ENCODE results near the gene TRIM44. TPM values are rescaled to one million over a fixed set of nuclear protein-coding genes. Genes with fewer than 3 reads are reported as not detected.
"Not testable (repeated sequence)": the region's sequence is repeated elsewhere in the genome, so short reads cannot be mapped to it uniquely, and the experiment has no call there.

Gene TRIM44
- total and polyA plus RNA-seq, 10 of the 15 experiments (the other 5 are each of a cell fraction or from before 2014, with no cell fraction given): 6.7 to 93.0 (median 27.6) TPM

GRCh38 chr11:35667257-35667656 is 4.7 kb downstream of the TRIM44 start:
- H3K4me3 ChIP-seq: no peak overlapping the region
- ChIA-PET POLR2A (no interaction called here), RAD21 (ENCODE audit: unreplicated experiment) (no interaction called here), SMC1A (ENCODE audit: uncharacterized antibody, unreplicated experiment) (no interaction called here), CTCF (interaction anchor here (1.1 kb wide), 1 partner anchor 9 kb away, joined by 5 read pairs; no protein-coding TSS in a partner anchor)
- WGBS (ENCODE audit: insufficient coverage, insufficient replicate concordance, low lambda C conversion rate, missing lambda C conversion rate): 95% methylated on average over 1 of the region's 1 CpG
- DNase-seq (ENCODE audit: low read depth, low spot score): no peak
- no peak overlapping the region for H3K27ac ChIP-seq (ENCODE audit: control insufficient read depth, insufficient read depth)
- no TSS peak for BruUV-seq (replicated peaks)
- no peak for FAIRE-seq
- H4K20me1 ChIP-seq (ENCODE audit: control insufficient read depth, insufficient read depth): no peaks in the 10 kb centered on the region; the same call in 1 of the 2 replicates
- H3K36me3 ChIP-seq (ENCODE audit: control insufficient read depth in 2 of 2, insufficient read depth in 2 of 2, low read length in 1 of 2): no peaks in the 10 kb centered on the region
- H2AFZ ChIP-seq (ENCODE audit: control insufficient read depth, low read depth, low read length): no peak overlapping the region
- H3K4me1 ChIP-seq (ENCODE audit: control insufficient read depth, insufficient read depth, low read length): peaks cover 7% of the 10 kb centered on the region
- peaks cover 73% of the 10 kb centered on the region for H3K79me2 ChIP-seq (ENCODE audit: control insufficient read depth, insufficient read depth, low read length)
- intact Hi-C loops (cut with micrococcal nuclease; ENCODE audit: unreplicated experiment) (no loop called here), in situ Hi-C loops (cut with MboI) (no loop called here)
- no peak overlapping the region for H3K9ac ChIP-seq (ENCODE audit: control insufficient read depth, insufficient read depth, low read length)
- no peak for ATAC-seq
- TF ChIP-seq CBX5 (IDR thresholded peaks at IDR 0.05; ENCODE audit: low read depth): no peak
- no peak for TF ChIP-seq SIN3A (IDR thresholded peaks at IDR 0.05; ENCODE audit: low read depth, low read length)
- TF ChIP-seq TCF12 (IDR thresholded peaks at IDR 0.05; ENCODE audit: low read depth, low read length): no peak
- TF ChIP-seq EZH2 (IDR thresholded peaks at IDR 0.05; ENCODE audit: borderline replicate concordance, control insufficient read depth, low read depth, low read length): no peak
- no peak for TF ChIP-seq IRF3 (IDR thresholded peaks at IDR 0.05)
- no peak for TF ChIP-seq EED (IDR thresholded peaks at IDR 0.05; ENCODE audit: low read depth)
- no peak for TF ChIP-seq ZBTB33 (IDR thresholded peaks at IDR 0.05)
- TF ChIP-seq NFYB (IDR thresholded peaks at IDR 0.05; ENCODE audit: insufficient read depth, low read depth, low read length): no peak
- TF ChIP-seq ATF3 (IDR thresholded peaks at IDR 0.05; ENCODE audit: borderline replicate concordance, extremely low read depth, low read depth, low read length): no peak
- no peak overlapping the region for H3K4me2 ChIP-seq (ENCODE audit: control insufficient read depth, insufficient read depth)
- no peaks in the 10 kb centered on the region for H3K27me3 ChIP-seq (replicated peaks in 1 of 2; ENCODE audit: control insufficient read depth in 2 of 2, insufficient read depth in 2 of 2, low read length in 1 of 2)
- H3K9me3 ChIP-seq (replicated peaks; ENCODE audit: control insufficient read depth, insufficient read depth, low read length): peaks cover 14% of the 10 kb centered on the region

GRCh38 chr11:35668350-35668749 is 5.8 kb downstream of the TRIM44 start:
- CTCF ChIA-PET; H3K4me1 ChIP-seq (ENCODE audit: control insufficient read depth, insufficient read depth, low read length); RAD21 ChIA-PET (ENCODE audit: unreplicated experiment); in situ Hi-C loops (cut with MboI); intact Hi-C loops (cut with micrococcal nuclease; ENCODE audit: unreplicated experiment); DNase-seq (ENCODE audit: low read depth, low spot score); H3K4me2 ChIP-seq (ENCODE audit: control insufficient read depth, insufficient read depth); ATAC-seq; H3K27ac ChIP-seq (ENCODE audit: control insufficient read depth, insufficient read depth); BruUV-seq (replicated peaks); H2AFZ ChIP-seq (ENCODE audit: control insufficient read depth, low read depth, low read length); H3K27me3 ChIP-seq (replicated peaks in 1 of 2; ENCODE audit: control insufficient read depth in 2 of 2, insufficient read depth in 2 of 2, low read length in 1 of 2); POLR2A ChIA-PET; H4K20me1 ChIP-seq (ENCODE audit: control insufficient read depth, insufficient read depth); H3K36me3 ChIP-seq (ENCODE audit: control insufficient read depth in 2 of 2, insufficient read depth in 2 of 2, low read length in 1 of 2); FAIRE-seq; H3K9ac ChIP-seq (ENCODE audit: control insufficient read depth, insufficient read depth, low read length); H3K4me3 ChIP-seq: not testable (repeated sequence)
- WGBS (ENCODE audit: insufficient coverage, insufficient replicate concordance, low lambda C conversion rate, missing lambda C conversion rate): 98% methylated on average over 3 of the region's 3 CpGs
- Histone ChIP-seq H3K79me2 (ENCODE audit: control insufficient read depth, insufficient read depth, low read length) (peaks cover 78% of the 10 kb centered on the region), H3K9me3 (replicated peaks; ENCODE audit: control insufficient read depth, insufficient read depth, low read length) (peaks cover 14% of the 10 kb centered on the region)
- SMC1A ChIA-PET (ENCODE audit: uncharacterized antibody, unreplicated experiment): interaction anchor here (0.7 to 1.2 kb wide), 3 partner anchors 11 to 133 kb away, joined by 3 to 5 read pairs (median 4); no protein-coding TSS in a partner anchor
